ENCODE results near the gene TBC1D24.
A peak's percentile ranks its signal among the peaks of the same experiment; 100 is the strongest.
"Not testable (repeated sequence)": the region's sequence is repeated elsewhere in the genome, so short reads cannot be mapped to it uniquely, and the experiment has no call there.

Gene TBC1D24

DNA sequence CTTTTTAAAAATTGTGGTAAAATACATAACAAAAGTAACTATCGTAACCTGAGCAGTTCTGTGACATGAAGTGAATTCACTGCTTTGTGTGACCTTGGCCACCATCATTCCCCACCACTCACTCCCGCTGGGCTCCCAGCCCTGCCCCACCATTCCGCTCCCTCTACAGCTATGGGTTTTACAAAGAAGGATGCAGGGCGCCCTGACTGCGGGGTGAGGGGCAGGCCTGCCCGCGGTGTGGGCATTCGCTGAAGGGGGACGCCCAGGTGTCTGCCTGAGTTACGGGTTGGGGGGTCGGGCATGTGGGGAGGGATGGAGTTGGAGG lies 56.4 kb downstream of the TBC1D24 start, which contains the start of gene CEMP1:
Gene CEMP1, minus strand, starts transcription at position 38 of the 325 bp plus-strand sequence. CDS start 335 bp downstream, outside the sequence.
- Histone ChIP-seq H3K27ac (ENCODE audit: low read depth, low read length) (peak within 1 kb of the TSS; percentile 65), H3K36me3 (ENCODE audit: low read length) (no peaks in the 10 kb centered on the region), H3K9me2 (replicated peaks; ENCODE audit: insufficient read depth, low read length) (no peaks in the 10 kb centered on the region), H3F3A (ENCODE audit: insufficient read depth) (peaks cover 14% of the 10 kb centered on the region; the same call in 1 of the 2 replicates), H3K4me3 (ENCODE audit: insufficient read depth, low read length, poor library complexity, severe bottlenecking) (peak within 1 kb of the TSS; percentile 53), H4K20me1 (ENCODE audit: low read depth, low read length) (no peaks in the 10 kb centered on the region), H3K9me3 (ENCODE audit: insufficient read depth, low read length) (no peaks in the 10 kb centered on the region), H3K9ac (ENCODE audit: low read length) (peak within 1 kb of the TSS; percentile 62), H3K79me2 (ENCODE audit: insufficient read depth, low read length) (no peaks in the 10 kb centered on the region), H2AFZ (ENCODE audit: low read depth, low read length, severe bottlenecking) (peak within 1 kb of the TSS; percentile 53), H3K4me2 (ENCODE audit: low read depth, low read length, poor library complexity, severe bottlenecking) (peak within 1 kb of the TSS; percentile 76), H3K27me3 (ENCODE audit: low read length) (no peaks in the 10 kb centered on the region)
- TF ChIP-seq EZH2phosphoT487 (conservative IDR thresholded peaks at IDR 0.05; ENCODE audit: low read length), result no peak
- TF ChIP-seq, protein P1, sequence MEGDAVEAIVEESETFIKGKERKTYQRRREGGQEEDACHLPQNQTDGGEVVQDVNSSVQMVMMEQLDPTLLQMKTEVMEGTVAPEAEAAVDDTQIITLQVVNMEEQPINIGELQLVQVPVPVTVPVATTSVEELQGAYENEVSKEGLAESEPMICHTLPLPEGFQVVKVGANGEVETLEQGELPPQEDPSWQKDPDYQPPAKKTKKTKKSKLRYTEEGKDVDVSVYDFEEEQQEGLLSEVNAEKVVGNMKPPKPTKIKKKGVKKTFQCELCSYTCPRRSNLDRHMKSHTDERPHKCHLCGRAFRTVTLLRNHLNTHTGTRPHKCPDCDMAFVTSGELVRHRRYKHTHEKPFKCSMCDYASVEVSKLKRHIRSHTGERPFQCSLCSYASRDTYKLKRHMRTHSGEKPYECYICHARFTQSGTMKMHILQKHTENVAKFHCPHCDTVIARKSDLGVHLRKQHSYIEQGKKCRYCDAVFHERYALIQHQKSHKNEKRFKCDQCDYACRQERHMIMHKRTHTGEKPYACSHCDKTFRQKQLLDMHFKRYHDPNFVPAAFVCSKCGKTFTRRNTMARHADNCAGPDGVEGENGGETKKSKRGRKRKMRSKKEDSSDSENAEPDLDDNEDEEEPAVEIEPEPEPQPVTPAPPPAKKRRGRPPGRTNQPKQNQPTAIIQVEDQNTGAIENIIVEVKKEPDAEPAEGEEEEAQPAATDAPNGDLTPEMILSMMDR (IDR thresholded peaks at IDR 0.05; ENCODE audit: insufficient read depth, low read length, poor library complexity, severe bottlenecking), result no peak

- no peaks in the 10 kb centered on the region for H3K79me2 ChIP-seq (ENCODE audit: insufficient read depth, low read length)
- no peaks in the 10 kb centered on the region for H3K36me3 ChIP-seq (ENCODE audit: low read length)
- peak overlapping the region; percentile 76 for H3K4me2 ChIP-seq (ENCODE audit: low read depth, low read length, poor library complexity, severe bottlenecking)
- H2AFZ ChIP-seq (ENCODE audit: low read depth, low read length, severe bottlenecking), result peak overlapping the region; percentile 53
- peak overlapping the region; percentile 62 for H3K9ac ChIP-seq (ENCODE audit: low read length)
- H3K27me3 ChIP-seq (ENCODE audit: low read length), result no peaks in the 10 kb centered on the region
- peak overlapping the region; percentile 65 for H3K27ac ChIP-seq (ENCODE audit: low read depth, low read length)
- H3K4me3 ChIP-seq (ENCODE audit: insufficient read depth, low read length, poor library complexity, severe bottlenecking), result peak overlapping the region; percentile 53
- no peak for TF ChIP-seq EZH2phosphoT487 (conservative IDR thresholded peaks at IDR 0.05; ENCODE audit: low read length)
- TF ChIP-seq, protein P1 (IDR thresholded peaks at IDR 0.05; ENCODE audit: insufficient read depth, low read length, poor library complexity, severe bottlenecking), result no peak
- H3K9me3 ChIP-seq (ENCODE audit: insufficient read depth, low read length), result no peaks in the 10 kb centered on the region
- no peaks in the 10 kb centered on the region for H4K20me1 ChIP-seq (ENCODE audit: low read depth, low read length)
- peaks cover 14% of the 10 kb centered on the region; the same call in 1 of the 2 replicates for H3F3A ChIP-seq (ENCODE audit: insufficient read depth)
- H3K9me2 ChIP-seq (replicated peaks; ENCODE audit: insufficient read depth, low read length), result no peaks in the 10 kb centered on the region
These were observed 57.0 kb downstream of the TBC1D24 start for GRCh38 chr16:2531696-2532493.

GRCh38 chr16:2532494-2533141 lies 57.7 kb downstream of the TBC1D24 start:
- peak overlapping the region; percentile 53 for H3K4me3 ChIP-seq (ENCODE audit: insufficient read depth, low read length, poor library complexity, severe bottlenecking)
- peak overlapping the region; percentile 76 for H3K4me2 ChIP-seq (ENCODE audit: low read depth, low read length, poor library complexity, severe bottlenecking)
- no peaks in the 10 kb centered on the region for H3K9me3 ChIP-seq (ENCODE audit: insufficient read depth, low read length)
- H3K9ac ChIP-seq (ENCODE audit: low read length), result peak overlapping the region; percentile 62
- no peaks in the 10 kb centered on the region for H4K20me1 ChIP-seq (ENCODE audit: low read depth, low read length)
- H3F3A ChIP-seq (ENCODE audit: insufficient read depth), result peaks cover 14% of the 10 kb centered on the region; the same call in 1 of the 2 replicates
- TF ChIP-seq EZH2phosphoT487 (conservative IDR thresholded peaks at IDR 0.05; ENCODE audit: low read length), result no peak
- TF ChIP-seq, protein P1 (IDR thresholded peaks at IDR 0.05; ENCODE audit: insufficient read depth, low read length, poor library complexity, severe bottlenecking), result no peak
- peak overlapping the region; percentile 65 for H3K27ac ChIP-seq (ENCODE audit: low read depth, low read length)
- H3K9me2 ChIP-seq (replicated peaks; ENCODE audit: insufficient read depth, low read length), result no peaks in the 10 kb centered on the region
- no peaks in the 10 kb centered on the region for H3K27me3 ChIP-seq (ENCODE audit: low read length)
- no peaks in the 10 kb centered on the region for H3K79me2 ChIP-seq (ENCODE audit: insufficient read depth, low read length)
- H2AFZ ChIP-seq (ENCODE audit: low read depth, low read length, severe bottlenecking), result peak overlapping the region; percentile 36
- no peaks in the 10 kb centered on the region for H3K36me3 ChIP-seq (ENCODE audit: low read length)

DNA sequence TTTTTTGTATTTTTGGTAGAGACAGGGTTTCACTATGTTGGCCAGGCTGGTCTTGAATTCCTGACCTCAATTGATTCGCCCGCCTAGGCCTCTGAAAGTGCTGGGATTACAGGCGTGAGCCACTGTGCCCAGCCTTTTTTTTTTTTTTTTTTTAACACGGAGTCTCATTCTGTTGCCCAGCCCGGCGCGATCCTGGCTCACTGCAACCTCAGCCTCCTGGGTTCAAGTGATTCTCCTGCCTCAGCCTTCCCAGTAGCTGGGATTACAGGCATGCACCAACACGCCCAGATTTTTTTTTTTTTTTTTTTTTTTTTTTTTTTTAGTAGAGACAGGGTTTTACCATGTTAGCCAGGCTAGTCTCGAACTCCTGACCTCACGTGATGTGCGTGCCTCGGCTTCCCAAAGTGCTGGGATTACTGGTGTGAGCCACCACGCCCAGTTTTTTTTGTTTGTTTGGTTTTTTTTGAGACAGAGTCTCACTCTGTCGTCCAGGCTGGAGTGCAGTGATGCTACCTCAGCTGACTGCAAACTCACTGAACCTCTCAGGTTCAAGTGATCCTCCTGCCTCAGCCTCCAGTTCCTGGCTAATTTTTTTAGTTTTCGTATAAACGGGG lies 58.3 kb downstream of the TBC1D24 start:
- not testable (repeated sequence) for H3K9me2 ChIP-seq (replicated peaks; ENCODE audit: insufficient read depth, low read length); H3K27me3 ChIP-seq (ENCODE audit: low read length); H3K9me3 ChIP-seq (ENCODE audit: insufficient read depth, low read length); H3K36me3 ChIP-seq (ENCODE audit: low read length); H3K79me2 ChIP-seq (ENCODE audit: insufficient read depth, low read length); H4K20me1 ChIP-seq (ENCODE audit: low read depth, low read length)
- peak overlapping the region; percentile 62 for H3K9ac ChIP-seq (ENCODE audit: low read length)
- peak overlapping the region; percentile 53 for H3K4me3 ChIP-seq (ENCODE audit: insufficient read depth, low read length, poor library complexity, severe bottlenecking)
- peak overlapping the region; percentile 76 for H3K4me2 ChIP-seq (ENCODE audit: low read depth, low read length, poor library complexity, severe bottlenecking)
- peaks cover 14% of the 10 kb centered on the region; the same call in 1 of the 2 replicates for H3F3A ChIP-seq (ENCODE audit: insufficient read depth)
- H3K27ac ChIP-seq (ENCODE audit: low read depth, low read length), result peak overlapping the region; percentile 65
- peak overlapping the region; percentile 36 for H2AFZ ChIP-seq (ENCODE audit: low read depth, low read length, severe bottlenecking)

Data from SU-DHL-6 (cell line).